HG03095 (cell line): ENCODE data around the gene DKK3.

ENCODE experiments used
- ATAC-seq: cut with Tn5 transposase; IDR thresholded peaks from one replicate; pipeline ENCODE4 v1.9.1; 2021; ENCODE audit warnings: moderate library complexity; ENCODE audit not compliant: unreplicated experiment

DKK3 gene

DNA sequence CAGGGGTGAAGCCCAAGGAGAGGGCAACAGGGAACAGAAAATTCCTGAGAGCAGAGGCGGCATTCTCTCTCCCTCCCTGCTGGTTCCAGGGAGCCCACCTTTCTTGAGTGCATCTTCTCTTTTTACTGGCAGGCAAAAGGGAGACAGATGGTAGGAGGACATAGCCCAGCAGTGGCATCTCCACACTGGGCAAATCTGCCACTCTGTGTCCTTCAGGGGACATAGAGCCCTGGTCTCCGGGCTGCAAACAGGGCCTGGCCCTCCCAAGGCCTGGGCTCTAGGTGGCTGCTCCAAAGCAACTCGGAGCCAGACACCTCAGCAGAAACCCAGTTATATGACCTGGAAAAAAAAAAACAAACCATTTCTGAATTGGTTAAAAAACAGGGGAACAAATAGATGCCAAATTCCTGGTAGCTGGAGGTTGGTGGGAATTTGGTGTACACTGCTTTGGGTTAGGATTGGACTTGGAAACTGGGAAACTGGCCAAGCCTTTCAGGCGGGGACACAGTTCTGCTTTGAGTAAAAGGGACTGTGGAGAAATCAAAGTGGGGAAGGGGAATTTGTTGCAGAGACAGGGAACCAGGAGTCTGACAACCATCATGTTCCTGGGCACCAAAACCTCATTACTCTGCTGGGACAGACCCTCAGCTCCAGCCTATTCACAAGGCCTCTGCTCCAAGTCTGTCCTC lies 23.6 kb upstream of the DKK3 start:
- no peak for ATAC-seq

- no peak for ATAC-seq
Observed at GRCh38 chr11:12029738-12030363, 21.4 kb upstream of the DKK3 start.

DNA sequence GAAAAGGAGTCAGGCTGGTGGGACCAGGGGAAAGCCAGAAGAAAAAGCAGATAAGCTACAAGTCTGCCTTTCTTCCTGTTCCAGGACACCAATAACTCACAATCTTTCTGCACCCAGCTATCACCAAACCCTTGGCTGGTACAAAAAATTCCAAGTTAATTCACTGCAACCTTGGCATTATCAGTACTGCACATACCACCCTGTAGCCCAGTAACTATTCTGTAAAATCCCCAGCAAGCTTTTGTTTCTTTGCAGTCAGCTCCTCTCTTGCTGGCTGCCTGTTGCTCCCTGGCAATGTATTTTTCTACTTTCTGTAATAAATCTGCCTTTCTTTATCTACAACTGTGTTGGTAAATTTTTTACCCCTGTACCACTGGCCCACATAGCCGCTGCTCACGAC lies 20.7 kb upstream of the DKK3 start:
- ATAC-seq = no peak

DNA sequence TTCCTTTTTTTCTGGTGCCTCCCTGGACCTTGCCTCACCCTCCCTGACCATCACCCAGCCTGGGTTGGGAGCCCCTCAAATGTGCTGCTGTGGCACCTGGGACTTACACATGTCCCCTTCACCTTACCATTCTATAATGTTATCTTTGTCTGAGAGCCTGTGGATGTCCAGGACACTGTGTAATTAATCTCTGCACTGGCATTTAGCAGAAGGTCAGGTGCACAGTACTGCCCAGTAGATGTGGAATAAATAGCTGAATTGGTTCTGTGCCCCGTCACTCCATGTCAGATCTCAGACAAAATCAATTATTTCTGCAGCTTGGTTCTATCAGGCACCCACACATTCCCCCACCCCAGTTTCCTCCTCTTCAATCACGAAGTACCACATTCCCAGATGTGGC lies 19.9 kb upstream of the DKK3 start:
- ATAC-seq = no peak

- ATAC-seq = no peak
Observed at GRCh38 chr11:12026331-12027211, 18.1 kb upstream of the DKK3 start.

DNA sequence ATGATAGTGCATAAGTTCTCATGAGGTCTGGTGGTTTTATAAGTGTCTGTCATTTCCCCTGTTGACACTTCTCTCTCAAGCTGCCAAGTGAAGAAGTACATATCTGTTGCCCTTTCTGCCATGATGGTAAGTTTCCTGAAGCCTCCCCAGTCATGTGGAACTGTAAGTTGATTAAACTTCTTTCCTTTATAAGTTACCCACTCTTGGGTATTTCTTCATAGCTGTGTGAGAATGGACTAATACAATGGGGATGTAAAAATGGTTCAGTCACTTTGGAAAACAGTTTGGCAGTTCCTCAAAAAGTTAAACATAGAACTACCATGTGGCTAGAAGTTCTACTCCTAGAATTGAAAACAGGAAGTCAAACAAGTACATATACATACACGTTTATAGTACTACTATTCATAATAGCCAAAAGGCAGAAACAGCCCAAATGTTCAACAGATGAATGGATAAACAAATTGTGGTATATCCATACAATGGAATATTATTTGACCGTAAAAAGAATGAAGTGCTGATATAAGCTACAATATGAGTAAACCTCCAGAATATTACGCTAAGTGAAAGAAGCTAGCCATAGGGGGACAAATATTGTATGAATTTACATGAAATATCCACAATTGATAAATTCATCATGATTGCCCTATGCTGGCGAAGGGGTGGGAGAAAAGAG lies 16.0 kb upstream of the DKK3 start:
- no peak for ATAC-seq

DNA sequence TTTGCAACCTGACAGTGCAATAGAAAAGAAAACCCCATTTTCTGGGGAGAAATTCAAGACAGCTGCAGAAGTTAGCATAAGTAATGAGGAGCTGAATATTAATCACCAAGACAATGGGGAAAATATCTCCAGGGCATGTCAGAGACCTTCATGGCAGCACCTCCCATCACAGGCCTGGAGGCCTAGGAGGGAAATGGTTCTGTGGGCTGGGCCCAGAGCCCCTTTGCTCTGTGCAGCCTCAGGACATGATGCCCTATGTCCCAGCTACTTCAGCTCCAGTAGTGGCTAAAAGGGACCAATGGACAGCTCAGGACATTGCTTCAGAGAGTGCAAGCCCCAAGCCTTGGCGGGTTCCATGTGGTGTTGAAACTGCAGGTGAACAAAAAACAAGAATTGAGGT lies 14.6 kb upstream of the DKK3 start:
- ATAC-seq = no peak

GRCh38 chr11:12020546-12020945 lies 12.1 kb upstream of the DKK3 start:
- ATAC-seq = no peak

DNA sequence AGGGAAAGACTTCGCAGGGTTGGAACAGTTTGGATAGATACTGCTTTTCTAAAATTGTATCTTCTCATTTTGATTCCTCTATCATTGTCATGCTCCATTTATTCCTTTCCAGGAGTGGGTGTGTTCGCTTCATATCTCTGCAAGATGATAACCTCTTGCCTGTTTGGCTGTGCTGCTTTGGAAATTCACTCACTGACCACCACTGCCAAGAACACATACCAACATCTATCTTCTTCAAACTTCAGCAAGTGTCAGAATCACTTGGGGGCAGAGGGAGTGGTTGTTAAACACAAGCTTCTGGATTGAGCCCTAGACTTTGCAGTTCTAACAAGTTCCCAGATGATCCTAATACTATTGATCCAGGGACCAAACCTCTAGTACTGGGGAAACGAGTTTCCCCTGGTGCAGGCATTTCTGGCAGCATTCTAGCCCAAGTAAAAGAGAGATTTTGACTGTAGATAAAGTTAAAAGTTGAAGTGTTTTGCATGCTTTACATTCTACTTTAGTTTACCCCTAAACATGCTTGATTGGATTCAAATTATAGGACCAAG lies 11.5 kb upstream of the DKK3 start:
- ATAC-seq = no peak

GRCh38 chr11:12019337-12019736 lies 10.9 kb upstream of the DKK3 start:
- no peak for ATAC-seq

DNA sequence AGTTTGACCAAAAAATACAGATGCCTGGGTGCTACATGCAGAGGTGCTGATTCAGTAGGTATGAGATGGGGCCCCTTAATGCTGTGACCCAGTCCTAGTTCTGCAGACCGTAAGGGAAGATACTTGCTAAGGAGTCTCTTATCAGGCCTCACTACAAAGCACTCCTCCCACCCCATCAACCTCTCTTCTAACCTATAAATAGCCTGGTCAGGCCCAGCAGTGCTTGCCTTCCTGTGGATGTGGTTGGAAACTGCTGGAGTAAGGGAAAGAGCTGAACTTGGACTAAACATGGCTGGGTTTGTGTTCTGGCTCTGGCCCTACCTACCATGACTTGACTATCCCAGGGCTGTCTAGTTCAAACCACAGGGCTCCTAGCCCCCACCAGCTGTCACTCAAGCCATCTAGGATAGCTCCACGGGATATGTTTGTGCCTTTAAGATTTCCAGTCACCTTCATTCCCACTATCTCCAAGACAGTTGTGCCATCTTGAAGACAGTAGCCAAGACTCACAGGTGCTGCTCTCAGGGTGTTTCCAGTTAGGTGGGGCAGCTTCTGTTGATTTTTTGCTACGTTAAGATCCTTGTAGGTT lies 9.5 kb upstream of the DKK3 start:
- ATAC-seq = no peak

DNA sequence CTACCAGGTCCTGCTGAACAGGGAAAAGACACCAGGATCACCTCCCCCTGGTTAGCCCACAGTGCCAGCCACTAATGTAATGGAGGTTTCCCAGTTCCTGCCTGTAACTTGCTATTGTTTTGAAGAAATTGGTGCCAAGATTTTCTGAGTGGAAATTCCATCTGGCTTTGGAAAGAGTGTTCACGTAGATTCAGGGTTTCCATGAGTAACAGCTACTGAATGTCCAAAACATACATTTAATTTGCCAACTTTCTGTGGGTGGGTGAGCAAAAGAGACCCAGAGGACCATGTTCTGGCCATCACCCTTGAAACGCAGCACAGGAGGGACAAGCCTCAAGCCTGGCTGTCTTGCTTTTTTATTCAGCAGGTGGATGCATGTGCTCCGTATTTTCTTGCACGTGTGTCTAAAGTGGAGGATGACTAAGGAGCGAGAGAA lies 8.8 kb upstream of the DKK3 start:
- ATAC-seq = no peak

- ATAC-seq = no peak
Observed at GRCh38 chr11:12016246-12016645, 7.8 kb upstream of the DKK3 start.

DNA sequence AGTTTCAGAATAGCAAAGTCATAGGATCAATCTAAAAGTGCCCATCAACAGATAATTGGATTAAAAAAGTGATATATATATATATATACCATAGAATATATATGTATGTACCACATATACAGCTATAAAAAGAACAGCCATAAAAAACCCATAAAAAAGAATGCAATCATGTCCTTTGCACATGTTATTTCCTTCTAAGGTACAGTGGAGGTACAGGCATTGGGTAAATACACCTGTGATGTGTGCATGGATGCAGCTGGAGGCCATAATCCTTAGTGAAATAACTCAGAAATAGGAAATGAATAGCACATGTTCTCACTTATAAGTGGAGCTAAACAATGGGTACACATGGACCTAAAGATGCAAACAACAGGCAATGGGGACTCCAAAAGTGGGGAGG lies 7.1 kb upstream of the DKK3 start:
- ATAC-seq = no peak

DNA sequence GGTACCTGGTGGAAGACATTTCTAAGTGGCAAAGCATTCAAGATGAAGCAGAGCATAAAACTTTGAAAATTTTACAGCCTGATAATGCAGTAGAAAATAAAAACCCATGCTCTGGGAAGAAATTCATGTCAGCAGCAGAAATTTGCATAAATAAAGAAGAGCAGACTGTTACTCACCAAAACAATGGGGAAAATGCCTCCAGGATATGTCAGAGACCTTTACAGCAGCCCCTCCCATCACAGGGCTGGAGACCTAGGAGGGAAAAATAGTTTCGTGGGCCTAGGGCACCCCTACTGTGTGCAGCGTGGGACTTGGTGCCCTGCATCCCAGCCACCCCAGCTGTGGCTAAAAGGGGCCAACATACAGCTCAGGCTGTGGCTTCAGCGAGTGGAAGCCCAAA lies 5.4 kb upstream of the DKK3 start:
- no peak for ATAC-seq

- ATAC-seq = no peak
Observed at GRCh38 chr11:12009617-12010321, 1.3 kb upstream of the DKK3 start.

DNA sequence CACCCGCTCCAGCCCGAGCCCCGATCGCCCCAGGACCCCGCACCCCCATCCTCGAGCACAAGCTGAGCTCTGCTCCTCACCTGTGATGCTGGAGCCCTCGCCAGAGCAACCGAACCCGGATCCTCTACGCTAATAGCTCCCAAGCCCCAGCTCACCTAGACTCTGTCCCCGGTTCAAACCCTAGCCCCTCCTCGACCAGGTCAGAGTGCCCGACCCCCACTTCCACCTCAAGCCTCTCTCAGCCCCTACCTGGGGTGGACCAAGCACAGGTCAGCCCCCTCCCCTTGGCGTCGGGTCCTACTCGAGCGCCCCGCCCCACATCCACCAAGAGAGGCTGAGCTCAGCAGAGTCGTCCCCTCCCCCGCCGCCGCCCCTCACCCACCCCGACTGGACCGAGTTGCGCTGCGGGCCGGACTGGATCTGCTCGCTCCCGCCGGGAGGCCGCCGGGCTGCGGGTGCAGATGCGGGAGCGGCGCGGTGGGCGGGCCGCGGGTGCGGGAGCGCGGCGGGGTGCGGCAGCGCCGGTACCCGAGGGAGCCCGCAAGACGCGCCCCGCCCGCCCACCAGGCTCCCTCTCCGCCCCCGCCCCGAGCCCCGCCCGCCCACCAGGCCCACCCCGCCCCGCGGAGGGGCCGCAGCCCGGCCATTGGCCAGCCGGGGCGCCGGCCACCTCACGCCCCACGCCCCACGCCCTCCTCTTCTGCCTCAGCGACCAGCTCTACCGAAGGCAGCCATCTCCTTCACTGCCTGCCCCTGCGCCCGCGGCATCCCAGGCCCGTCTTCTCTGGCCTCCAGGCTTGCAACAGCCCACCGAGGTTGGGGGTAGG lies 577 bp upstream of the DKK3 start:
- no peak for ATAC-seq

DNA sequence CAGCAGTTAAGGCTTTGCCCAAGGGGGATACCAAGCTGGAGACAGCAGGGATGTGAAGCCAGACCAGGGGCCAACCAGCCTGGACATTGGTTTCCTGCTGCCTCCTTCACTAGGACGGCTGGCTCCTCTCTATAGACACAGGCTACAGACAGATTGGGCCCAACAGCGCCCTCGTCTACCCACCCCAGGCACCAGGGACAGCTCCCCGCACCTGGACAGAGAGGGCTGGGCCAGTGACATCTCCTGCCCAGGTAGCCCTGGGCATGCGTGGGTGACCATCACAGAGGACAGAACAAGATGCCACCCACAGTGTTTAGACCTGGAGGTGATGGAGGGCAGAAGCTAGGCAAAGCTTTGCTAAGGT lies 1.2 kb downstream of the DKK3 start:
- ATAC-seq = no peak

- no peak for ATAC-seq
Observed at GRCh38 chr11:12006552-12007229, 1.7 kb downstream of the DKK3 start.
